OCI-LY1 (cell line): Measurements from ENCODE around the gene ADAMTS7.
"Not testable (repeated sequence)": the region's sequence is repeated elsewhere in the genome, so short reads cannot be mapped to it uniquely, and the experiment has no call there.

Experiments
- EZH2 ChIP-seq: fragments of 200-600 bp; sonication (generic), shearing (Covaris generic); IDR thresholded peaks from 2 replicates; pipeline ENCODE4 v1.8.0; 2017; ENCODE audit warnings: borderline replicate concordance, mixed run types, mild to moderate bottlenecking, antibody characterized with exemption, low read length, moderate library complexity, mixed read lengths
- TF ChIP-seq, protein P1 (sequence below): fragments of 200-600 bp; sonication (generic), shearing (Covaris generic); IDR thresholded peaks from 2 replicates; pipeline ENCODE4 v1.5.1; 2017; ENCODE audit warnings: mild to moderate bottlenecking, antibody characterized with exemption, low read length, moderate library complexity, mixed read lengths

DNA sequence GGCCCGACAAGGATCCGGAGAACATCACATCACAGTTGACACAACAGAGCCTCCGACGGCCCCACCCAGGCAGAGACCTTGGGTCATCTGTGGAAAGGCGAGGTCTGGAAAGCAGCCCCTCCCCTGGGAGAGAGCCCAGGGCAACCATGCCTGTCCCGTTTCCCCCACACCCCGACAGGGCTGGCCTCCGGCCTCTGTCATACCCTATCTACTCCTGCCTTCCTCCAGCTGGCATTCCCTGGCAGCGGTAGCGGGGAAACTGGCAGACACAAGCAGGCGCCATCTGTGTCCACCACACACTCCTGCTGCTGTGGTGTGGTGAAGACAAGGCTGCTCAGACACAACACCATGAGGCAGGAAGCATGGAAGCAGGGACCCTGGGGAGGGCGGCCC is 33.3 kb downstream of the ADAMTS7 start:
- TF ChIP-seq, protein P1, sequence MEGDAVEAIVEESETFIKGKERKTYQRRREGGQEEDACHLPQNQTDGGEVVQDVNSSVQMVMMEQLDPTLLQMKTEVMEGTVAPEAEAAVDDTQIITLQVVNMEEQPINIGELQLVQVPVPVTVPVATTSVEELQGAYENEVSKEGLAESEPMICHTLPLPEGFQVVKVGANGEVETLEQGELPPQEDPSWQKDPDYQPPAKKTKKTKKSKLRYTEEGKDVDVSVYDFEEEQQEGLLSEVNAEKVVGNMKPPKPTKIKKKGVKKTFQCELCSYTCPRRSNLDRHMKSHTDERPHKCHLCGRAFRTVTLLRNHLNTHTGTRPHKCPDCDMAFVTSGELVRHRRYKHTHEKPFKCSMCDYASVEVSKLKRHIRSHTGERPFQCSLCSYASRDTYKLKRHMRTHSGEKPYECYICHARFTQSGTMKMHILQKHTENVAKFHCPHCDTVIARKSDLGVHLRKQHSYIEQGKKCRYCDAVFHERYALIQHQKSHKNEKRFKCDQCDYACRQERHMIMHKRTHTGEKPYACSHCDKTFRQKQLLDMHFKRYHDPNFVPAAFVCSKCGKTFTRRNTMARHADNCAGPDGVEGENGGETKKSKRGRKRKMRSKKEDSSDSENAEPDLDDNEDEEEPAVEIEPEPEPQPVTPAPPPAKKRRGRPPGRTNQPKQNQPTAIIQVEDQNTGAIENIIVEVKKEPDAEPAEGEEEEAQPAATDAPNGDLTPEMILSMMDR, result not testable (repeated sequence)
- not testable (repeated sequence) for TF ChIP-seq EZH2
